A673 (cell line): ENCODE results near the gene ADAM19. TPM values are rescaled to one million over a fixed set of nuclear protein-coding genes. Genes with fewer than 3 reads are reported as not detected.

Experiments used
- BruUV-seq: library from RNA; stranded (reverse); fragments of 400-500 nt; replicated peaks from 2 replicates; lab custom pipeline; 2021; lab: Mats Ljungman, UMichigan
- CTCF ChIA-PET: fragments of 300-600 bp; sonication (Branson Sonifier 250); formaldehyde crosslinking; loops from one replicate; lab custom pipeline; 2022; ENCODE audit warnings: antibody characterized with exemption; lab: Charles Lee
- POLR2A ChIA-PET: fragments of 300-600 bp; sonication (Branson Sonifier 250); formaldehyde crosslinking; loops from one replicate; lab custom pipeline; 2022; ENCODE audit warnings: antibody characterized with exemption; ENCODE audit not compliant: low non-redundant PET; lab: Charles Lee
- DNase-seq: peaks from one replicate; pipeline ENCODE4 v3.0.0-alpha.2; 2015; ENCODE audit warnings: low spot score
- H3K27ac ChIP-seq: fragments of 200-600 bp; sonication (generic); 2 replicates; pipeline ENCODE4 v1.5.1; 2016; ENCODE audit warnings: mixed run types, low read depth, mild to moderate bottlenecking, mixed read lengths, antibody characterized with exemption, low read length; ENCODE audit not compliant: poor library complexity, severe bottlenecking
- H3K27me3 ChIP-seq: fragments of 200-600 bp; sonication (generic); replicated peaks from 2 replicates; pipeline ENCODE4 v1.6.1; 2017; ENCODE audit warnings: mixed run types, low read depth, mild to moderate bottlenecking, mixed read lengths, antibody characterized with exemption, low read length; ENCODE audit not compliant: insufficient read depth, poor library complexity
- H3K36me3 ChIP-seq: fragments of 200-600 bp; sonication (generic); 2 replicates; pipeline ENCODE4 v1.6.1; 2016; ENCODE audit warnings: mixed run types, mild to moderate bottlenecking, mixed read lengths, antibody characterized with exemption, low read length; ENCODE audit not compliant: insufficient read depth, poor library complexity, severe bottlenecking
- H3K4me1 ChIP-seq: fragments of 200-600 bp; sonication (generic); 2 replicates; pipeline ENCODE4 v1.6.1; 2017; ENCODE audit warnings: mixed run types, mild to moderate bottlenecking, mixed read lengths, antibody characterized with exemption, low read length; ENCODE audit not compliant: insufficient read depth, poor library complexity, severe bottlenecking
- H3K4me3 ChIP-seq: fragments of 200-600 bp; sonication (generic); 2 replicates; pipeline ENCODE4 v1.5.1; 2016; ENCODE audit warnings: low read depth, mixed run types, mild to moderate bottlenecking, mixed read lengths, low read length; ENCODE audit not compliant: poor library complexity, severe bottlenecking
- H3K9me3 ChIP-seq: fragments of 200-600 bp; sonication (generic); 2 replicates; pipeline ENCODE4 v1.6.1; 2016; ENCODE audit warnings: mixed run types, low read depth, mild to moderate bottlenecking, mixed read lengths, antibody characterized with exemption, low read length; ENCODE audit not compliant: poor library complexity, severe bottlenecking
- CTCF ChIP-seq: fragments of 300-800, 200-600 bp; sonication (generic); conservative IDR thresholded peaks from 2 replicates; pipeline ENCODE4 v1.5.1; 2017; ENCODE audit warnings: low read depth, mild to moderate bottlenecking, antibody characterized with exemption, low read length, moderate library complexity, mixed read lengths
- EZH2 ChIP-seq: fragments of 200-600 bp; sonication (generic); IDR thresholded peaks from 2 replicates; pipeline ENCODE4 v1.6.1; 2017; ENCODE audit warnings: borderline replicate concordance, low read depth, mild to moderate bottlenecking, mixed read lengths, antibody characterized with exemption, low read length; ENCODE audit not compliant: poor library complexity, severe bottlenecking
- intact Hi-C: fragments of 100-400 bp; cut with micrococcal nuclease; formaldehyde crosslinking; loops from one replicate; pipeline ENCODE4 v1.10.0; 2022; ENCODE audit not compliant: unreplicated experiment
- total RNA-seq: library from RNA; stranded (reverse); gene quantifications from 2 replicates; pipeline ENCODE4 v1.2.3, GENCODE V29; 2021

The ADAM19 gene
- total RNA-seq, 1 experiment from 2014 or later: 1.7 TPM

- ChIA-PET POLR2A (no interaction called here), CTCF (interaction anchor here (0.6 kb wide), 1 partner anchor 230 kb away, joined by 6 read pairs; no protein-coding TSS in a partner anchor)
- no peak for DNase-seq
- no peaks in the 10 kb centered on the region for H3K9me3 ChIP-seq
- H3K27me3 ChIP-seq: no peaks in the 10 kb centered on the region
- BruUV-seq: no TSS peak
- H3K4me3 ChIP-seq: no peak overlapping the region
- H3K4me1 ChIP-seq: no peaks in the 10 kb centered on the region
- no peak overlapping the region for H3K27ac ChIP-seq
- TF ChIP-seq CTCF (no peak), EZH2 (no peak)
- intact Hi-C loops: no loop called here
- no peaks in the 10 kb centered on the region for H3K36me3 ChIP-seq
Measured at GRCh38 chr5:157510682-157511081, 64.9 kb downstream of the ADAM19 start.

GRCh38 chr5:157509587-157509986, 66.0 kb downstream of the ADAM19 start:
- Histone ChIP-seq H3K9me3 (no peaks in the 10 kb centered on the region), H3K4me3 (no peak overlapping the region), H3K27ac (no peak overlapping the region), H3K27me3 (no peaks in the 10 kb centered on the region), H3K36me3 (no peaks in the 10 kb centered on the region), H3K4me1 (no peaks in the 10 kb centered on the region)
- no TSS peak for BruUV-seq
- intact Hi-C loops: no loop called here
- ChIA-PET POLR2A (no interaction called here), CTCF (no interaction called here)
- no peak for DNase-seq
- no peak for TF ChIP-seq EZH2
- TF ChIP-seq CTCF: no peak

- intact Hi-C loops: no loop called here
- no peak overlapping the region for H3K27ac ChIP-seq
- no peaks in the 10 kb centered on the region for H3K27me3 ChIP-seq
- no peak for DNase-seq
- H3K4me1 ChIP-seq: no peaks in the 10 kb centered on the region
- TF ChIP-seq CTCF (no peak), EZH2 (no peak)
- H3K36me3 ChIP-seq: no peaks in the 10 kb centered on the region
- H3K9me3 ChIP-seq: no peaks in the 10 kb centered on the region
- BruUV-seq: no TSS peak
- ChIA-PET CTCF (no interaction called here), POLR2A (no interaction called here)
- no peak overlapping the region for H3K4me3 ChIP-seq
Measured at GRCh38 chr5:157509093-157509492, 66.5 kb downstream of the ADAM19 start.
